ENCODE measurements around the gene VTN.

DNA sequence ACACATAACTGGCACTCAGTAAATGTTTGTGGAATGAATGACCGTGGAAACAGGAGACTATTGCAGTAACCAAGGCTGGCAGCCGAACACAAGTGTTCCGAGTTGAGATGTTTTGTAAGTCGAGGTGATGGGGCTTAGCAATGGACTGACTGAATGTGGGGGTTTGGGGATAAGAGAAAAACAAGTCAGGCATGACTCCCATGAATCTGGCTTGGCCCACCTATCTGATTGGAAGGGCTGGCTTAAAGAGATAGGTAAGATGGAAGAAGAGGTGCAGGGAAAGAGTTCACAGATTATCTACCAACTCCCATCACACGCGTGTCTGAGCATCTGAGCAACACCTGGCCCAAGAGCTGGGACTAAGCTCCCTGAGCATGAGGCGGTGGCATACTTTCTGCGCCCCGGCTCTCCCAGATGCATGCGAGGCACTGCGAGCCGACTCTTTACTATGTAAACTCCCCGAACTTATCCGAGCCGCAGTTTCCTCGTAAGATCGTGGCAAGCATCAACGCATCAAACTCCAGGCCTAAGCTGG is 35.4 kb downstream of the VTN start:
- TF ChIP-seq POLR2A (IDR thresholded peaks at IDR 0.05) = no peak
- TF ChIP-seq, protein P1, sequence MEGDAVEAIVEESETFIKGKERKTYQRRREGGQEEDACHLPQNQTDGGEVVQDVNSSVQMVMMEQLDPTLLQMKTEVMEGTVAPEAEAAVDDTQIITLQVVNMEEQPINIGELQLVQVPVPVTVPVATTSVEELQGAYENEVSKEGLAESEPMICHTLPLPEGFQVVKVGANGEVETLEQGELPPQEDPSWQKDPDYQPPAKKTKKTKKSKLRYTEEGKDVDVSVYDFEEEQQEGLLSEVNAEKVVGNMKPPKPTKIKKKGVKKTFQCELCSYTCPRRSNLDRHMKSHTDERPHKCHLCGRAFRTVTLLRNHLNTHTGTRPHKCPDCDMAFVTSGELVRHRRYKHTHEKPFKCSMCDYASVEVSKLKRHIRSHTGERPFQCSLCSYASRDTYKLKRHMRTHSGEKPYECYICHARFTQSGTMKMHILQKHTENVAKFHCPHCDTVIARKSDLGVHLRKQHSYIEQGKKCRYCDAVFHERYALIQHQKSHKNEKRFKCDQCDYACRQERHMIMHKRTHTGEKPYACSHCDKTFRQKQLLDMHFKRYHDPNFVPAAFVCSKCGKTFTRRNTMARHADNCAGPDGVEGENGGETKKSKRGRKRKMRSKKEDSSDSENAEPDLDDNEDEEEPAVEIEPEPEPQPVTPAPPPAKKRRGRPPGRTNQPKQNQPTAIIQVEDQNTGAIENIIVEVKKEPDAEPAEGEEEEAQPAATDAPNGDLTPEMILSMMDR (IDR thresholded peaks at IDR 0.05) = no peak

All from lower leg skin (tissue), 3 donors.